H1 (cell line): ENCODE data around the gene CAMTA2. TPM values are rescaled to one million over a fixed set of nuclear protein-coding genes. Genes with fewer than 3 reads are reported as not detected.
A peak's percentile ranks its signal among the peaks of the same experiment; 100 is the strongest.

Experiments
- CTCF ChIA-PET: fragments of 300-600 bp; sonication (Branson Sonifier 250); formaldehyde crosslinking; loops from one replicate; lab custom pipeline; 2021; ENCODE audit not compliant: partially characterized antibody; lab: Charles Lee
- POLR2A ChIA-PET: fragments of 300-600 bp; sonication (Branson Sonifier 250); formaldehyde crosslinking; loops from one replicate; lab custom pipeline; 2021; ENCODE audit warnings: inconsistent platforms; ENCODE audit not compliant: partially characterized antibody; lab: Charles Lee
- DNase-seq, 2 experiments: peaks; one replicate each; pipeline versions ENCODE4 v3.0.0 to v3.0.0-alpha.2; 2010 to 2022; ENCODE audit warnings: low spot score in 2 of 2, low read depth in 1 of 2, mixed read lengths in 1 of 2
- FAIRE-seq: peaks from 2 replicates; lab custom pipeline; 2011; peaks lifted over from hg19 to GRCh38; lab: Jason Lieb, UNC
- H2AFZ ChIP-seq: 2 replicates; pipeline ENCODE4 v1.8.1; 2012; ENCODE audit warnings: low read length, inconsistent platforms
- H2AK5ac ChIP-seq: 2 replicates; pipeline ENCODE4 v1.6.1; 2013; ENCODE audit warnings: low read depth, low read length
- H2BK120ac ChIP-seq: replicated peaks from 2 replicates; pipeline ENCODE3; 2013; ENCODE audit warnings: low read depth, low read length, inconsistent platforms
- H2BK12ac ChIP-seq: 2 replicates; pipeline ENCODE4 v1.6.1; 2013; ENCODE audit warnings: low read depth, low read length
- H2BK15ac ChIP-seq: 2 replicates; pipeline ENCODE4 v1.6.1; 2013; ENCODE audit warnings: low read length
- H2BK20ac ChIP-seq: 2 replicates; pipeline ENCODE4 v1.6.1; 2013; ENCODE audit warnings: low read length
- H2BK5ac ChIP-seq: 2 replicates; pipeline ENCODE4 v1.6.1; 2013; ENCODE audit warnings: low read depth, low read length
- H3K14ac ChIP-seq: 2 replicates; pipeline ENCODE4 v1.6.1; 2013; ENCODE audit warnings: inconsistent platforms; ENCODE audit not compliant: insufficient read length
- H3K18ac ChIP-seq: 2 replicates; pipeline ENCODE4 v1.6.1; 2013; ENCODE audit warnings: low read length; ENCODE audit errors: extremely low read depth
- H3K23ac ChIP-seq: 2 replicates; pipeline ENCODE4 v1.6.1; 2013; ENCODE audit warnings: inconsistent platforms; ENCODE audit not compliant: insufficient read length
- H3K23me2 ChIP-seq: 2 replicates; pipeline ENCODE4 v1.6.1; 2013; ENCODE audit warnings: low read depth, low read length
- H3K27ac ChIP-seq: 2 replicates; pipeline ENCODE4 v1.6.1; 2011; ENCODE audit warnings: low read depth, low read length, inconsistent platforms
- H3K27me3 ChIP-seq, 4 experiments: replicated peaks in 1 of 4; 1 replicate in 1 of 4; 2 replicates in 3 of 4; pipeline versions ENCODE4 v1.6.1 to v1.8.1; 2011 to 2013; ENCODE audit warnings: low read length in 3 of 4, mild to moderate bottlenecking in 3 of 4, inconsistent platforms in 2 of 4, mixed read lengths in 2 of 4, moderate library complexity in 1 of 4; ENCODE audit not compliant: control insufficient read depth in 3 of 4, insufficient read depth in 3 of 4; ENCODE audit errors: extremely low read depth in 1 of 4
- H3K36me3 ChIP-seq, 4 experiments: 2 replicates each; pipeline versions ENCODE4 v1.6.1 to v1.8.1; 2011 to 2013; ENCODE audit warnings: mild to moderate bottlenecking in 4 of 4, low read length in 3 of 4, moderate library complexity in 2 of 4, control low read depth in 1 of 4, inconsistent platforms in 1 of 4; ENCODE audit not compliant: insufficient read depth in 4 of 4, control insufficient read depth in 2 of 4
- H3K4ac ChIP-seq: replicated peaks from 2 replicates; pipeline ENCODE3; 2013; ENCODE audit warnings: low read length, low read depth, mixed read lengths, inconsistent platforms; ENCODE audit not compliant: insufficient read length
- H3K4me1 ChIP-seq, 4 experiments: replicated peaks in 1 of 4; 1 replicate in 1 of 4; 2 replicates in 3 of 4; pipeline versions ENCODE4 v1.6.1 to v1.8.1; 2011 to 2013; ENCODE audit warnings: low read length in 3 of 4, inconsistent platforms in 2 of 4, mixed read lengths in 1 of 4; ENCODE audit not compliant: insufficient read depth in 4 of 4, control insufficient read depth in 3 of 4
- H3K4me2 ChIP-seq, 2 experiments: 2 replicates each; pipeline versions ENCODE4 v1.6.1 to v1.8.1; 2011 to 2013; ENCODE audit warnings: low read depth in 2 of 2, low read length in 2 of 2, control low read depth in 1 of 2, inconsistent platforms in 1 of 2, mild to moderate bottlenecking in 1 of 2; ENCODE audit not compliant: insufficient read depth in 1 of 2
- H3K4me3 ChIP-seq, 4 experiments: fragments of 200-600, 300-600 bp in 1 of 4; sonication (generic), shearing (Covaris generic), sonication (Bioruptor Twin) in 1 of 4; 2 replicates each; pipeline versions ENCODE4 v1.5.1 to v1.8.1; 2011 to 2016; ENCODE audit warnings: low read length in 4 of 4, low read depth in 3 of 4, control low read depth in 2 of 4, inconsistent platforms in 2 of 4, mild to moderate bottlenecking in 2 of 4, mixed read lengths in 1 of 4, moderate library complexity in 1 of 4; ENCODE audit not compliant: insufficient read depth in 2 of 4; ENCODE audit errors: extremely low read depth in 1 of 4
- H3K56ac ChIP-seq: replicated peaks from 2 replicates; pipeline ENCODE3; 2013; ENCODE audit warnings: low read depth, mild to moderate bottlenecking, mixed read lengths, low read length, inconsistent platforms; ENCODE audit not compliant: insufficient read length
- H3K79me1 ChIP-seq: 2 replicates; pipeline ENCODE4 v1.6.1; 2013; ENCODE audit warnings: low read depth, low read length, control low read depth
- H3K79me2 ChIP-seq, 2 experiments: 2 replicates each; pipeline versions ENCODE4 v1.6.1 to v1.8.1; 2012 to 2013; ENCODE audit warnings: low read length in 2 of 2, mild to moderate bottlenecking in 2 of 2, inconsistent platforms in 1 of 2; ENCODE audit not compliant: insufficient read depth in 2 of 2, control insufficient read depth in 1 of 2
- H3K9ac ChIP-seq, 4 experiments: replicated peaks in 1 of 4; 1 replicate in 1 of 4; 2 replicates in 3 of 4; pipeline versions ENCODE4 v1.6.1 to v1.8.1; 2011 to 2013; ENCODE audit warnings: low read depth in 3 of 4, low read length in 3 of 4, control low read depth in 2 of 4, mild to moderate bottlenecking in 2 of 4, moderate library complexity in 2 of 4, inconsistent platforms in 1 of 4; ENCODE audit errors: extremely low read depth in 1 of 4
- H3K9me3 ChIP-seq, 2 experiments: 2 replicates each; pipeline versions ENCODE4 v1.6.1 to v1.8.1; 2012 to 2013; ENCODE audit warnings: mild to moderate bottlenecking in 2 of 2, moderate library complexity in 2 of 2, control low read depth in 1 of 2, inconsistent platforms in 1 of 2, low read depth in 1 of 2, low read length in 1 of 2, mixed read lengths in 1 of 2; ENCODE audit not compliant: insufficient read depth in 2 of 2
- H4K20me1 ChIP-seq, 2 experiments: replicated peaks in 1 of 2; 2 replicates each; pipeline versions ENCODE3 to v1.8.1; 2011 to 2013; ENCODE audit warnings: inconsistent platforms in 2 of 2, low read length in 2 of 2, mild to moderate bottlenecking in 1 of 2; ENCODE audit not compliant: insufficient read depth in 2 of 2, control insufficient read depth in 1 of 2
- H4K5ac ChIP-seq: 2 replicates; pipeline ENCODE4 v1.6.1; 2013; ENCODE audit warnings: low read length, low read depth, mixed read lengths, inconsistent platforms; ENCODE audit not compliant: insufficient read length
- H4K8ac ChIP-seq: 2 replicates; pipeline ENCODE4 v1.8.0; 2013; ENCODE audit warnings: mild to moderate bottlenecking, moderate library complexity, low read length, inconsistent platforms; ENCODE audit not compliant: insufficient read depth; ENCODE audit errors: extremely low read depth
- H4K91ac ChIP-seq: replicated peaks from 2 replicates; pipeline ENCODE3; 2013; ENCODE audit warnings: low read length, mixed read lengths, inconsistent platforms; ENCODE audit not compliant: insufficient read length
- TBP ChIP-seq: IDR thresholded peaks from 2 replicates; pipeline ENCODE4 v1.6.1; 2011; ENCODE audit warnings: low read depth, low read length, improper control_type of control experiment
- WGBS, 2 experiments: shearing (Covaris generic) in 1 of 2; methylation state at CpG; one replicate each; pipeline versions ENCODE4 v1.1.6 to v1.1.7; 2013 to 2015; ENCODE audit warnings: low lambda C conversion rate in 2 of 2, mixed read lengths in 2 of 2, inconsistent platforms in 1 of 2, low coverage in 1 of 2, missing lambda C conversion rate in 1 of 2; ENCODE audit not compliant: insufficient replicate concordance in 2 of 2, insufficient coverage in 1 of 2, insufficient read length in 1 of 2; ENCODE audit errors: extremely low coverage in 1 of 2, missing lambda C conversion rate in 1 of 2; 5-methylcytosine and 5-hydroxymethylcytosine counted together
- polyA plus RNA-seq, 7 experiments: library from polyadenylated mRNA; depleted of rRNA in 3 of 7; stranded (reverse) in 5 of 7; unstranded in 2 of 7; fragments of >200 nt in 5 of 7; fragments of 200-250 nt in 2 of 7; gene quantifications; 1 replicate in 5 of 7; 2 replicates in 1 of 7; 4 replicates in 1 of 7; pipeline versions ENCODE4 v1.2.1 to v1.2.3, GENCODE V29; 2011 to 2013; ENCODE audit warnings: missing spikeins in 2 of 7, mixed read lengths in 2 of 7
- total RNA-seq: library from RNA; stranded (reverse); fragmentation: NEBNext Ultra II Directional; extraction: Animal tissue kit (Norgen Biotek cat#: 25700); gene quantifications from 2 replicates; pipeline ENCODE4 v1.2.1, GENCODE V29; 2021
- TF ChIP-seq, protein P1 (sequence below), 3 experiments: IDR thresholded peaks; 1 replicate in 2 of 3; 2 replicates in 1 of 3; pipeline versions ENCODE4 v1.5.1 to v1.6.1; 2011; ENCODE audit warnings: low read length in 3 of 3, mild to moderate bottlenecking in 3 of 3, inconsistent platforms in 2 of 3, low read depth in 1 of 3, moderate library complexity in 1 of 3; ENCODE audit not compliant: insufficient read depth in 1 of 3; ENCODE audit errors: control extremely low read depth in 1 of 3

The CAMTA2 gene
- total and polyA plus RNA-seq, 2 of the 8 experiments (the other 6 are each of a cell fraction or from before 2014, with no cell fraction given), result 5.5 to 12.0 TPM

DNA sequence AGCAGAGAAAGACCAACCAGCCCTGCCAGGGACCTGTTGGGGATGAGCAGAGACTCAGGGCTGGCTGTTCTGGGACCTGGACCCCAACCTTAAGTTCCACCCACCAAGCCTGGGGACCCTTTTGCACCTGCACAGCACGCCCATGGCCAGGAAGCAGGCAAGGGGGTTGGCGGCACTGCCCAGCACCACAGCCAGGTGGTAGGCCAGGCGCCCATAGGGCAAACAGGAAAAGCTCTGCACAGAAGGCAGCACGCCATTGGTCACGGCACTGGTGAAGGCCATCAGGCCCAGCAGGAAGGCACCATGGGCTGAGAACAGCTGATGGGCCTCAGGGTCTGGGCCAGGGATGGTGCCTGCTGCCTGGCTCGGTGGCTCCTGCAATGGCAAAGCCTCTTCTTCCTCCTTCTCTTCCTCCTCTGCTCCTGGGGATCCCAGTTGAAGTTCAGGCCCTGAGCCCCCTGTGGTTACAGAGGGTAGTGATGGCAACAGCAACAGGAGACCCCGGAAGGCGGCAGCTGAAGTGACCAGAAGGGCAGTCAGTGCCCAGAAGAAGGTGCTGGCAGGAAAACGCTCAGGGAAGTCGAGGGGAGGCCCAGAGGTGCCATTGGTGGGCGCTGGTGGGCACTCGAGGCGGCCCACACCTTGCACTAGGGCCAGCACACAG, 46.0 kb upstream of the CAMTA2 start:
- Histone ChIP-seq H3K27me3 (peaks cover 0 to 14% (median 1%) of the 10 kb centered on the region in 4 experiments; a peak in 5 of 7 replicates), H2BK15ac (peak overlapping the region; percentile 61; the same call in 1 of the 2 replicates), H3K79me2 (no peaks in the 10 kb centered on the region), H3K23me2 (peaks cover 4% of the 10 kb centered on the region; the same call in 1 of the 2 replicates), H3K23ac (no peak overlapping the region), H3K27ac (no peak overlapping the region), H4K91ac (no peak overlapping the region), H3K18ac (no peak overlapping the region), H2AFZ (no peak overlapping the region), H4K5ac (no peak overlapping the region), H3K4me1 (no peaks in the 10 kb centered on the region; a peak in 1 of 7 replicates), H3K4me2 (no peak overlapping the region), H3K4ac (no peak overlapping the region), H3K9ac (no peak overlapping the region), H3K9me3 (no peaks in the 10 kb centered on the region), H2BK120ac (no peak overlapping the region), H3K36me3 (no peaks in the 10 kb centered on the region), H2BK12ac (peak overlapping the region; percentile 88; the same call in 1 of the 2 replicates), H3K4me3 (no peak overlapping the region), H3K56ac (no peak overlapping the region), H2BK20ac (no peak overlapping the region)
- ChIA-PET CTCF (interaction anchor here (0.7 to 11.5 kb wide), 5 partner anchors 8 to 270 kb away, joined by 3 to 102 read pairs (median 5); no protein-coding TSS in a partner anchor), POLR2A (interaction anchor here (1.5 to 1.7 kb wide), 2 partner anchors 12 to 37 kb away, joined by 3 to 5 read pairs; no protein-coding TSS in a partner anchor)
- DNase-seq (no peak), FAIRE-seq (no peak)
- 83% methylated on average over 12 of the region's 13 CpGs; no CpG with 5 or more reads in 1 of the 2 experiments for WGBS, 2 experiments
- TF ChIP-seq, protein P1, sequence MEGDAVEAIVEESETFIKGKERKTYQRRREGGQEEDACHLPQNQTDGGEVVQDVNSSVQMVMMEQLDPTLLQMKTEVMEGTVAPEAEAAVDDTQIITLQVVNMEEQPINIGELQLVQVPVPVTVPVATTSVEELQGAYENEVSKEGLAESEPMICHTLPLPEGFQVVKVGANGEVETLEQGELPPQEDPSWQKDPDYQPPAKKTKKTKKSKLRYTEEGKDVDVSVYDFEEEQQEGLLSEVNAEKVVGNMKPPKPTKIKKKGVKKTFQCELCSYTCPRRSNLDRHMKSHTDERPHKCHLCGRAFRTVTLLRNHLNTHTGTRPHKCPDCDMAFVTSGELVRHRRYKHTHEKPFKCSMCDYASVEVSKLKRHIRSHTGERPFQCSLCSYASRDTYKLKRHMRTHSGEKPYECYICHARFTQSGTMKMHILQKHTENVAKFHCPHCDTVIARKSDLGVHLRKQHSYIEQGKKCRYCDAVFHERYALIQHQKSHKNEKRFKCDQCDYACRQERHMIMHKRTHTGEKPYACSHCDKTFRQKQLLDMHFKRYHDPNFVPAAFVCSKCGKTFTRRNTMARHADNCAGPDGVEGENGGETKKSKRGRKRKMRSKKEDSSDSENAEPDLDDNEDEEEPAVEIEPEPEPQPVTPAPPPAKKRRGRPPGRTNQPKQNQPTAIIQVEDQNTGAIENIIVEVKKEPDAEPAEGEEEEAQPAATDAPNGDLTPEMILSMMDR (IDR thresholded peaks at IDR 0.05; ENCODE audit: control extremely low read depth in 1 of 3, insufficient read depth in 1 of 3, low read depth in 1 of 3, low read length in 3 of 3), result peak in 1 of 3 experiments; percentile 2; a peak in 1 of 4 replicates
- TF ChIP-seq TBP, result no peak
- TF ChIP-seq, all 59 proteins: peak for 1
- Histone ChIP-seq H2AK5ac (no peak overlapping the region), H4K20me1 (no peaks in the 10 kb centered on the region), H3K14ac (no peak overlapping the region), H3K79me1 (no peaks in the 10 kb centered on the region), H4K8ac (no peak overlapping the region; the same call in 1 of the 2 replicates), H2BK5ac (no peak overlapping the region)
